OCI-LY7 (cell line): Measurements from ENCODE around the gene DDIAS. TPM values are rescaled to one million over a fixed set of nuclear protein-coding genes. Genes with fewer than 3 reads are reported as not detected.

Source experiments
- BruUV-seq: library from RNA; stranded (reverse); fragments of 400-500 nt; replicated peaks from 2 replicates; lab custom pipeline; 2021; lab: Mats Ljungman, UMichigan
- CTCF ChIA-PET: fragments of 300-600 bp; sonication (Branson Sonifier 250); formaldehyde crosslinking; loops from one replicate; lab custom pipeline; 2022; ENCODE audit warnings: antibody characterized with exemption; ENCODE audit not compliant: unreplicated experiment; lab: Charles Lee
- POLR2A ChIA-PET: fragments of 300-600 bp; sonication (Branson Sonifier 250); formaldehyde crosslinking; loops from one replicate; lab custom pipeline; 2022; ENCODE audit warnings: antibody characterized with exemption; lab: Charles Lee
- DNase-seq: peaks from one replicate; pipeline ENCODE4 v3.0.0-alpha.2; 2015; ENCODE audit warnings: low spot score
- H2AFZ ChIP-seq: fragments of 200-600 bp; sonication (generic), shearing (Covaris generic); 2 replicates; pipeline ENCODE4 v1.6.1; 2014; ENCODE audit warnings: mild to moderate bottlenecking, antibody characterized with exemption, low read length, moderate library complexity
- H3K27ac ChIP-seq: fragments of 200-600 bp; sonication (generic); 2 replicates; pipeline ENCODE4 v1.5.1; 2014; ENCODE audit warnings: mixed run types, low read depth, mild to moderate bottlenecking, moderate library complexity, low read length, inconsistent platforms; ENCODE audit not compliant: poor library complexity, severe bottlenecking
- H3K36me3 ChIP-seq: fragments of 200-600 bp; sonication (generic); 2 replicates; pipeline ENCODE4 v1.6.1; 2014; ENCODE audit warnings: mild to moderate bottlenecking, antibody characterized with exemption, low read length, moderate library complexity, mixed read lengths; ENCODE audit not compliant: insufficient read depth
- H3K4me1 ChIP-seq: fragments of 200-600 bp; sonication (generic); 2 replicates; pipeline ENCODE4 v1.5.1; 2014; ENCODE audit warnings: mild to moderate bottlenecking, low read length; ENCODE audit not compliant: insufficient read depth, poor library complexity, severe bottlenecking
- H3K4me2 ChIP-seq: fragments of 200-600 bp; sonication (generic); 2 replicates; pipeline ENCODE4 v1.6.1; 2014; ENCODE audit warnings: mild to moderate bottlenecking, low read length
- H3K4me3 ChIP-seq: fragments of 200-600 bp; sonication (generic); 2 replicates; pipeline ENCODE4 v1.5.1; 2014; ENCODE audit warnings: mild to moderate bottlenecking, low read depth, low read length; ENCODE audit not compliant: poor library complexity, severe bottlenecking
- H3K79me2 ChIP-seq: fragments of 200-600 bp; sonication (generic); 2 replicates; pipeline ENCODE4 v1.6.1; 2016; ENCODE audit warnings: low read depth, mild to moderate bottlenecking, low read length, moderate library complexity, mixed read lengths; ENCODE audit not compliant: insufficient read depth
- H3K9me2 ChIP-seq: fragments of 200-600 bp; sonication (generic); 2 replicates; pipeline ENCODE4 v1.6.1; 2016; ENCODE audit warnings: mild to moderate bottlenecking, low read length, mixed read lengths; ENCODE audit not compliant: insufficient read depth
- H3K9me3 ChIP-seq: fragments of 200-600 bp; sonication (generic); 2 replicates; pipeline ENCODE4 v1.6.1; 2014; ENCODE audit warnings: mild to moderate bottlenecking, mixed run types, low read length, mixed read lengths
- H4K20me1 ChIP-seq: fragments of 200-600 bp; sonication (generic); 2 replicates; pipeline ENCODE4 v1.6.1; 2014; ENCODE audit warnings: mild to moderate bottlenecking, antibody characterized with exemption, low read length, moderate library complexity, mixed read lengths; ENCODE audit not compliant: insufficient read depth
- EZH2phosphoT487 ChIP-seq: fragments of 200-600 bp; sonication (generic); IDR thresholded peaks from 2 replicates; pipeline ENCODE4 v1.6.1; 2018; ENCODE audit warnings: low read depth, borderline replicate concordance, mild to moderate bottlenecking, mixed run types, antibody characterized with exemption, low read length, moderate library complexity, mixed read lengths
- intact Hi-C: fragments of 100-400 bp; cut with micrococcal nuclease; formaldehyde crosslinking; loops from one replicate; pipeline ENCODE4 v1.10.0; 2022; ENCODE audit not compliant: unreplicated experiment
- total RNA-seq, 2 experiments: library from RNA; depleted of rRNA in 1 of 2; stranded (reverse); fragments of >200 nt in 1 of 2; shearing (Covaris generic) in 1 of 2; gene quantifications; 2 replicates each; pipeline ENCODE4 v1.2.3, GENCODE V29; 2014 to 2022
- TF ChIP-seq, protein P1 (sequence below): fragments of 200-600 bp; sonication (generic); conservative IDR thresholded peaks from 2 replicates; pipeline ENCODE4 v1.5.1; 2014; ENCODE audit warnings: mild to moderate bottlenecking, antibody characterized with exemption, low read length, moderate library complexity, mixed read lengths

The DDIAS gene
- total RNA-seq, 2 experiments from 2014 or later: 16.7 to 23.1 TPM

DNA sequence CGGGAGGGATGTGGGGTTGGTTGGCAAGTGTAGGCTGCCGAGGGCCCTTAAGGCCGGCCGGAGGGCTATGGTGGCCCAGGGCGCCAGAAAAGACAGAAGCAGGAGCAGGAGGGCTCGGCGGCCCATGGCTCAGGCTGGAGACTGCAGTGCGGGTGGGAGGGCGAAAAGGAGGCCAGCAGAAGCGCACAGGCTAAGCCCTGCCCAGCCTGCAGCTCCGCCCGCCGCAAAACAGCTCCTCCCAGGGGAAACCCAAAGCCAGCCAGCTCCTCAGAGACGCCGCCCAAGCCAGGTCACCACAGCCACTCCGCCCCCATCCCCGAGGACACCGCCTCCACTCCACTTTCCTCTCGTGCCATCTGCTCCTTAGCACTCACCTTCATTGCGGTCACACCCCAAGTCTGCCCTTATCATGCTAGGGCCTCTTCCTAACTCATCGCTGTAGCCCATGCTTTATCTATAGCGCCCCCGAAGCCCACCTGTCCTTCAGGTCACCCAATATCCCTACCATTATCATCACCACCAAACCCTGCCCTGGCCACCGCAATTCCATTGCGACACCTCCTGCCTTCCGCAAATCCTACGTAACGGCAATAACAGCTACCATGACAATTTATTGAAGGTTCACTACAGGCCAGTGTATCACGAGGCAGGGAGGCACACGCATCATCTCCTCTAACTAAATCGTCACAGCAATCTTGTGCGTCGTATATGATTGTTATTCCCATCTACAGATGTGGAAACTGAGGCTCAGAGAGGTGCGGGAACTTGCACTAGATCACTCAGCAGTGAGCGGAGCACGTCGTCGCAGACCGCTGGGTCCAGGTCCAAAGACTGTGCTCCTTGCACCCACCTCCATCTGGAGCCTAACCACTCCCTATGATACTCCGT is 1.0 kb upstream of the DDIAS start, which contains the start of gene PRCP:
TSS of gene PRCP (minus strand) at position 154 of the 888 bp plus-strand sequence. CDS start at position 126, 28 bp downstream.
- peak; percentile 89 for DNase-seq
- TF ChIP-seq EZH2phosphoT487: no peak
- TF ChIP-seq, protein P1, sequence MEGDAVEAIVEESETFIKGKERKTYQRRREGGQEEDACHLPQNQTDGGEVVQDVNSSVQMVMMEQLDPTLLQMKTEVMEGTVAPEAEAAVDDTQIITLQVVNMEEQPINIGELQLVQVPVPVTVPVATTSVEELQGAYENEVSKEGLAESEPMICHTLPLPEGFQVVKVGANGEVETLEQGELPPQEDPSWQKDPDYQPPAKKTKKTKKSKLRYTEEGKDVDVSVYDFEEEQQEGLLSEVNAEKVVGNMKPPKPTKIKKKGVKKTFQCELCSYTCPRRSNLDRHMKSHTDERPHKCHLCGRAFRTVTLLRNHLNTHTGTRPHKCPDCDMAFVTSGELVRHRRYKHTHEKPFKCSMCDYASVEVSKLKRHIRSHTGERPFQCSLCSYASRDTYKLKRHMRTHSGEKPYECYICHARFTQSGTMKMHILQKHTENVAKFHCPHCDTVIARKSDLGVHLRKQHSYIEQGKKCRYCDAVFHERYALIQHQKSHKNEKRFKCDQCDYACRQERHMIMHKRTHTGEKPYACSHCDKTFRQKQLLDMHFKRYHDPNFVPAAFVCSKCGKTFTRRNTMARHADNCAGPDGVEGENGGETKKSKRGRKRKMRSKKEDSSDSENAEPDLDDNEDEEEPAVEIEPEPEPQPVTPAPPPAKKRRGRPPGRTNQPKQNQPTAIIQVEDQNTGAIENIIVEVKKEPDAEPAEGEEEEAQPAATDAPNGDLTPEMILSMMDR: peak; percentile 48
- H2AFZ ChIP-seq: peak within 1 kb of the TSS; percentile 80
- peaks cover 18% of the 10 kb centered on the region; the same call in 1 of the 2 replicates for H4K20me1 ChIP-seq
- intact Hi-C loops: loop anchor here (1.0 to 10.0 kb wide), 4 partner anchors 33 to 384 kb away; partner anchors contain the start of genes ANKRD42 and PCF11
- POLR2A ChIA-PET: interaction anchor here (0.6 to 4.6 kb wide), 38 partner anchors 8 to 392 kb away, joined by 3 to 36 read pairs (median 3); partner anchors contain the start of genes CCDC90B, PCF11 and RAB30
- H3K4me2 ChIP-seq: peak within 1 kb of the TSS; percentile 81
- no peaks in the 10 kb centered on the region for H3K9me3 ChIP-seq
- H3K4me1 ChIP-seq: peaks cover 55% of the 10 kb centered on the region
- BruUV-seq: no TSS peak
- peak within 1 kb of the TSS; percentile 67 for H3K27ac ChIP-seq
- no peaks in the 10 kb centered on the region; the same call in 1 of the 2 replicates for H3K36me3 ChIP-seq
- no peaks in the 10 kb centered on the region for H3K9me2 ChIP-seq
- H3K79me2 ChIP-seq: peaks cover 43% of the 10 kb centered on the region
- CTCF ChIA-PET: interaction anchor here (0.7 to 1.5 kb wide), 4 partner anchors 30 to 46 kb away, joined by 3 to 5 read pairs (median 4); no protein-coding TSS in a partner anchor
- peak within 1 kb of the TSS; percentile 79 for H3K4me3 ChIP-seq

DNA sequence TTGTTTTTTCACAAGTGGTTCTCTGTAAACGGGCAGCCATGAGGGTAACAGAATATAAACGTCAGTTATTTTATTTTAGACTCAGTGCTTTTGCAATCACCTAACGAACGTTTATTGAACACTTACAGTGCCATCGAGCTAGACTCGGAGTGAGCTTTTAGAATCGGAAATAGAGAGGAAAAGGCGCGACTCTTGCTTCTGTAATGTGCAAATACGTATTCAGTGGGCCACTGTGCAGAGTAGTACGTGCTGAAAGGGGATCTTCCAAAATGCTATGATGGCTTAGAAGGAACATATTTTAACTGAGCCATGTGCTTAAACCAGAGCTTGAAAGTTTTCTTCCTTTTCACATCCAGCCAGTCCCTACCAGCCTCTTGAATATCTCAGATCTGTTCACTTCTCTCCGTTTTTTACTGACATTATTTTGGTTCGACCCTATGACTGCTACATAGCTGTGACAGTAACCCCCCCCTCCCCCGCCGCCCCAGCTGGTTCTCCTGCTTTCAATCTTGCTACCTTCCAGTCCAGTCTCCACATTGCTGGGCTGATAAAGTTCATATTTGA is 468 bp downstream of the DDIAS start:
- H3K79me2 ChIP-seq: peaks cover 58% of the 10 kb centered on the region
- no peaks in the 10 kb centered on the region for H3K9me3 ChIP-seq
- no peaks in the 10 kb centered on the region for H3K9me2 ChIP-seq
- peak overlapping the region; percentile 80 for H2AFZ ChIP-seq
- TF ChIP-seq EZH2phosphoT487: no peak
- TF ChIP-seq, protein P1: no peak
- H4K20me1 ChIP-seq: peaks cover 18% of the 10 kb centered on the region; the same call in 1 of the 2 replicates
- H3K4me3 ChIP-seq: peak overlapping the region; percentile 79
- no peaks in the 10 kb centered on the region; the same call in 1 of the 2 replicates for H3K36me3 ChIP-seq
- H3K27ac ChIP-seq: peak overlapping the region; percentile 67
- intact Hi-C loops: loop anchor here (2.0 to 10.0 kb wide), 3 partner anchors 255 to 383 kb away; partner anchors contain the start of genes ANKRD42 and PCF11
- DNase-seq: peak; percentile 42
- H3K4me2 ChIP-seq: peak overlapping the region; percentile 83
- peaks cover 64% of the 10 kb centered on the region for H3K4me1 ChIP-seq
- CTCF ChIA-PET: interaction anchor here (0.8 to 1.4 kb wide), 5 partner anchors 9 to 390 kb away, joined by 3 to 5 read pairs (median 3); no protein-coding TSS in a partner anchor
- BruUV-seq: TSS peak; percentile 74
- POLR2A ChIA-PET: interaction anchor here (0.5 to 4.6 kb wide), 34 partner anchors 9 to 390 kb away, joined by 3 to 36 read pairs (median 3); partner anchors contain the start of genes PCF11 and RAB30
